COLO668 (cell line): ENCODE measurements around the gene SERGEF.

Source experiments
- DNase-seq: peaks from one replicate; lab custom pipeline; 2025; ENCODE audit not compliant: unreplicated experiment; lab: John Stamatoyannopoulos, UW

The SERGEF gene

GRCh38 chr11:17740649-17741235 is 272.1 kb downstream of the SERGEF start:
- DNase-seq = no peak

- DNase-seq = no peak
These were observed 272.9 kb downstream of the SERGEF start for GRCh38 chr11:17739945-17740338.

- DNase-seq = no peak
These were observed 274.5 kb downstream of the SERGEF start for GRCh38 chr11:17738151-17738973.
